ENCODE measurements around the gene GCSH.

The GCSH gene

DNA sequence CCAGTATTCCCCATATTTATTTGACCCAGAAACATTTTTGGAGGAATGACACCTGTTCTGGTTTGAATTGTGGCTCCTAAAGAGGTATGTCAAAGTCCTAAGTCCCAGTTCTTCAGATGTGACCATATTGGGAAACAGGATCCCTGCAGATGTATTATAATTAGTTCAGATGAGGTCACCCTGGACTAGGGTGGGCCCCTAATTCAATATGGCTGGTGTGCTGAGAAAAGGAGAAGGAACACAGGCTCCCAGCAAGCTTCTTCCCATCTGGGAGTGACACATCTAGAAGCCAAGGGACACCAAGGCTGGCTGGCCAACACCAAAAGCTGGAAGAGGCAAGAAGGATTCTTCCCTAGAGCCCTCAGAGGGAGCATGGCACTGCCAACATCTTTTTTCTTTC, 3.8 kb upstream of the GCSH start:
- no peak for DNase-seq

- no peak for DNase-seq
Observed at GRCh38 chr16:81097230-81097629, 1.0 kb upstream of the GCSH start.

DNA sequence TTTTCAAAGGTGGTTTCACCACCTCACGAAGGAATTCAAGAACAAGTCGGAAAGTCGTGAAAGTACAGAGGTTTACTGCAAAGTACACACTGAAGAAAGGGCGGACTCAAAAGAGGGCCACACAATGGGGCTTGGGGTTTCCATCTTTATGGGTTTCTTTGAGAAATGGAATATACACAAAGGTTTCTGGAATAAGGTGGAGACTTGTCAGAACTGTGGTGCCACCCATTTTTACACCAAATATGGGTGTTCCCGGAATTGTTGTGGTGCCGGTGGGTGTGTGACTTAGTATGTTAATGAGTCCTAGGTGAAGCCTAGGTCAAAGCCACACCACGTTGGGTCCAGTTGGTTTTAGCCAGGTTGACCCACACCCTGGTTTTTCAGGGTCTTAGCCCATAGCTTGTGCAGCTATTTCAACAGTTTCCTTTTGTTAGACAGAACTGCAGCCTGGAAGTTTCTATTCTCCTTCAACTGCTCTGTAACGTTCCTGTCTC, 567 bp upstream of the GCSH start:
- DNase-seq, result no peak

DNA sequence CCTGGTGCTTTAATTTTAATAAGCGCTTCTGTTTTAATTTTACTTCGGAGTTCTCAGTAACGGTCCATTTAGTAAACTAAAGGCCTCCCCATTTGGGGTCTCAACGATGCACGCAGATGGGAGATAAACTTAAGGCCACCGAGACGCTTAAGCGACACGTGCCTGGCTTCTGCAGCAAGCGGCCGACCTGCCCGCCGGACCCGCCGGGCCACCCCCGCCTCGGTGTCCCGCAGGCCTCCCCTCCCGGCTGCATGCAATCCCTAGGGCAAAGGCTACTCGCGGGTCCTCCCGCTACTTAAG, 592 bp downstream of the GCSH start:
- no peak for DNase-seq

- DNase-seq, result no peak
Observed at GRCh38 chr16:81094771-81095251, 1.4 kb downstream of the GCSH start.

GRCh38 chr16:81088836-81089235, 7.4 kb downstream of the GCSH start:
- DNase-seq, result no peak

- no peak for DNase-seq
Observed at GRCh38 chr16:81081014-81081413, 15.2 kb downstream of the GCSH start.

GRCh38 chr16:81080233-81080632, 16.0 kb downstream of the GCSH start:
- DNase-seq, result no peak

DNA sequence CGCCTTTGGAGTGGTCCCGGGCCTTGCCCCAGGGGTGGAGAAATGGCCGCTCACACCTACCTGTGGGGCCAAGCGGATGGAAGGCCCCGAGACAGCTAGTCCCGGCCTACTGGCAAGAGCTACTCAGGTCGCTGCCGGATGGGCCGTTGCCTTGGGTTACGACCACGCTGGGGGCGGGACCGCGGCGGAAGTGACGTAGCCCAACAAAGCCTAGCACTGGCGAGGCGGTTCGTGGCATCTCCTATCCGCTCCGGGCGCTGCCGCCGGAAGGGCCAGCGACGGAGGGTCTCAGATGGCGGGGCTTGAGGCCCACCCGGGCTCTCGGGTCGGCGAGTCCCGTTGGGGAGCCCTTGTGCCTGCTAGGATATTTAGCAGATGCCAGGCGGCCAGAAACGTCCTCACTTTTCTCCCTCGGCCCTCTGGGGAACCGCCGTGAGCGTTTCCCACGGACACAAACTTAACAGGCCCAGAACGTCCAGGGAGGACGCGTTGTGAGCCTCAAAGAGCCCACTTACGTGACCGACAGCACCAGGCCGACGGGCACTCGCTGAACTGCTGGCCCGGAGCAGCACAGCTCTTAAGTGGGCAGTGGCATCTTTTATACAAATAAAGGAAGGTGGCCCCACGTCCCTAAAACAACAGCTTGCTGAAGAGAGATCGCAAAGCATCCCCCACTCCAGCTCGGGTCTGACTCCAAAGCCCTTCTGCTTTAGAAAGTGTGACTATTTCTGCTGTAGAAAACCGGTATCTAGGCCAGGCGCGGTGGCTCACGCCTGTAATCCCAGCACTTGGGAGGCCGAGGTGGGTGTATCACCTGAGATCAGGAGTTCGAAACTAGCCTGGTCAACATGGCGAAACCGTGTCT, 18.9 kb downstream of the GCSH start, which contains the start of gene C16orf46:
C16orf46 (minus strand) TSS at position 163 of the 865 bp plus-strand sequence. CDS start 13,283 bp downstream, outside the sequence.
- DNase-seq, result peak; percentile 97

GRCh38 chr16:81076566-81077075, 19.6 kb downstream of the GCSH start:
- peak; percentile 93 for DNase-seq

- no peak for DNase-seq
Observed at GRCh38 chr16:81073560-81074330, 22.4 kb downstream of the GCSH start.

DNA sequence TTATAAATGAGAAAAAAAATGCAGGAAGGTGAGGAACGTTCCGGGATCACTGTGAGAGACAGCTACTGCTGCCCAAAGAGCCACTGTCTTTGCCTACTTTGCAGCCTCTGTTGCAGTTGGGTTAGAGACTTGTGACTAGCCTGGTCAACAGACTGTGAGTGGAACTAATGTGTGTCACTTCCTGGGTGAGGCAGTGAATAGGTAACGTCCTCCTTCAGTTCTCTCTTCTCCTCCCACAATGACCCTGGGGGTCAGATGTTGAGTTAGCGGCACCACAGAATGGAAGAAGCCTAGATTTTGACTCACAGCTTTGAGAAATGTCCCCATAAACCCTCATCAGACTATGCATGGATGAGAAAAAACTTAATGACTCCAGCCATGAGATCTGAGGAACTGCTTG, 24.4 kb downstream of the GCSH start:
- no peak for DNase-seq

GRCh38 chr16:81070979-81071378, 25.2 kb downstream of the GCSH start:
- DNase-seq, result no peak

- DNase-seq, result no peak
Observed at GRCh38 chr16:81069063-81069462, 27.1 kb downstream of the GCSH start.

DNA sequence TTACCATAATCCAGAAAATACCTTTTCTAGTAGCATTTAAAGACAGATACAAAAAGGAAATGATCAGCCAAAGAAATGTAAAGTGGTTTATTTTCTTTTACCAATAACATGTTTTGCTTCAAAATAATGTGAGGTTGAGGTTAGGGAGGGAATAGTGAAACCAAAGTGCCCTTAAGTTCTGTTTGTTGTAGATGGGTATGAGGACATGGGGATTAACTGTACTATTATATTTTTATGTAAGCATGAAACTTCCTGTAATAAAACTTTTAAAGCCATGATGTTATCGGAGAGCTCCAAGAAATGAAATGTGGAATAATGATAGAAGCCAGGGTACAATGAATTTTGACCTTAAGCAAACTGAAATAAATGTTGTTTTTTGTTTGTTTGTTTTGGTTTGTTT, 29.0 kb downstream of the GCSH start:
- no peak for DNase-seq

- DNase-seq, result no peak
Observed at GRCh38 chr16:81066681-81067080, 29.5 kb downstream of the GCSH start.

DNA sequence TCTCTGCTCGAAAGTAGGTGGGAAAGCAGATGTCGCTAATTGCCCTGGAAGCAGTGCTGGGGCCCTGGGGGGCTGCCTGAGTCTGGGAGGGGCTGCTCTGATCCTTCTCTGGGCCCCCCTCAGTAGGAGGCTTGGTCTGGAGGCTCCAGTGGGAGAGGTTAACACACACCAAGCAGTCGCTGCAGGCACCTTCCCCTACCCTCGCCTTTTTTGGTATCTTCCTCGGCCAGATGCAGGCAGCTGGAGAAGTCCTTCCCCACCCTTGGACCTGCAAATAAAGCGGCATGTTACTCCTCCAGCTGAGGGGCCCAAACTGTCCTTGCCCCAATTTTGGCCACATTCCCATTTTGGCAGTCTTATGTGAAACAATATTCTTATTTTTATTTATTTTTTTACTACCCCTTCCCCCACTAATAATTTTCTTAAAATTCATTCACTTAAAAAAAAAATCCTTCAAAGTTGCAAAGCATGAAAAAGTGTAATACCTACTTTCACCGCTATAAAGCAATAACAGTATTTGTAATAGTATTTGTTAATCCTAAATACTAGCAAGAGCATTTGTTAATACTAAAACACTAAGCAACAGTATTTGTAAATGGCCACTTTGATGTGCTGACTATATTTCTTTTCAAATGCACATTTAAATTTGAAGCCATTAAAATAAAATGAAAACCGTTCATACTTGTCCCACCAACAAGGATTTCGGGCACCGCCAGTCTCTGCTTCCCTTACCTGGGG, 34.2 kb downstream of the GCSH start:
- DNase-seq, result no peak

GRCh38 chr16:81061307-81061640, 34.9 kb downstream of the GCSH start:
- no peak for DNase-seq

DNA sequence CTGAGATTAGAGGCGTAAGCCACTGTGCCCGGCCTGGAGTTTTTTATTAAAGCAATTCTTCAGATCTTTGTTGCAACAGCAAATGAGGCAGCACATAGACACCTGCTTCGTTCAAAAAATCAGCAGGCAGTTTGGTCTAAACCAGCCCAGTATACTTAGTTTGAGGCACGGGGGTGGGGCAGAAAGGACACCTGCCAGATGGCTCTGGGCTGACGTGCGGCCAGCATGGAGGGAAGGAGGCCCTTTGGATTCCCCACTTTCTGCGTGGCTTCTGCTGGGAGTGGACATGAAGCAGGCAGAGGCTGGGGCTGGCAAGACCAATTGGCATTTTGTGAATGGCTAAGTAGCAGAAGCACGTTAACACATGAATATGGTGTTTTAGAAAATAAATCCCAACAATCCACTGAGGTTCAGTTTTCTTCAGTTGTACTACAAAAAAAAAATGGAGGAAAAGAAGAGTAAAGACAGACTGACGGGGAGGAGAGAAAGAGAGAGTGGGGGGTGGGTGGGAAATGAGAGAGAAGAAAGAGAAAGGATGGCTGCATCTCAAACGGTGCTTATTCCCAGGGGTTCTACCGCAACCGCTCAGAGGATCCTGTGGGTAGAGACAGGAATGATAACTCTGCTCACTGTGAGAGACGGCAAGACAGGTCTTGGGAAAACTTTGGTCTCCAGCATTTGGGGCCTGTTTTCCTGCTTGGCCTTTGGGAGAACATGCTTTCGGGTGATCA, 35.5 kb downstream of the GCSH start:
- DNase-seq, result no peak

GRCh38 chr16:81053761-81054160, 42.4 kb downstream of the GCSH start:
- DNase-seq, result no peak

- DNase-seq, result no peak
Observed at GRCh38 chr16:81042821-81043220, 53.4 kb downstream of the GCSH start.

GRCh38 chr16:81041696-81042095, 54.5 kb downstream of the GCSH start:
- DNase-seq, result no peak
